Tibial artery (tissue), 4 donors: ENCODE data around the gene BOD1.

Experiments used
- DNase-seq, 2 donors: peaks; one replicate each; pipeline ENCODE4 v3.0.0-alpha.2; 2019
- H3K27ac ChIP-seq, 2 donors: fragments of 200-600 bp; sonication (generic) in 1 of 2; 1 replicate in 1 of 2; 2 replicates in 1 of 2; pipeline ENCODE4 v1.5.1; 2018 to 2019; ENCODE audit warnings: mild to moderate bottlenecking in 1 of 2
- H3K27me3 ChIP-seq, 2 donors: fragments of 200-600 bp; sonication (generic) in 1 of 2; one replicate each; pipeline versions ENCODE4 v1.5.1 to v1.6.0; 2016 to 2019
- H3K36me3 ChIP-seq, 3 donors: fragments of 200-600 bp; sonication (generic) in 2 of 3; one replicate each; pipeline ENCODE4 v1.5.1; 2016 to 2019; ENCODE audit warnings: mild to moderate bottlenecking in 2 of 3
- H3K4me1 ChIP-seq, 4 donors: fragments of 200-600 bp; sonication (generic) in 2 of 4; 1 replicate in 3 of 4; 2 replicates in 1 of 4; pipeline ENCODE4 v1.5.1; 2016 to 2019
- H3K4me3 ChIP-seq, 2 donors: fragments of 200-600 bp; sonication (generic) in 1 of 2; 1 replicate in 1 of 2; 2 replicates in 1 of 2; pipeline ENCODE4 v1.5.1; 2018 to 2019; ENCODE audit warnings: mild to moderate bottlenecking in 2 of 2
- H3K9me3 ChIP-seq, 3 donors: fragments of 200-600 bp; sonication (generic) in 1 of 3; one replicate each; pipeline ENCODE4 v1.5.1; 2016 to 2019
- CTCF ChIP-seq, 2 experiments: fragments of 200-600 bp in 1 of 2; fragments of 450-650 bp in 1 of 2; IDR thresholded peaks; one replicate each; pipeline ENCODE4 v1.5.1; 2017 to 2019; ENCODE audit warnings: antibody characterized with exemption in 2 of 2, mild to moderate bottlenecking in 1 of 2, moderate library complexity in 1 of 2
- intact Hi-C: fragments of 100-400 bp; cut with DNase I; formaldehyde crosslinking; loops from one replicate; pipeline ENCODE4 v1.15.0; 2023; ENCODE audit warnings: low total_unique reads

The BOD1 gene

GRCh38 chr5:173660481-173661280 is 44.2 kb upstream of the BOD1 start:
- Histone ChIP-seq H3K27ac (no peak overlapping the region), H3K4me3 (no peak overlapping the region), H3K27me3 (peaks cover 0 to 3% of the 10 kb centered on the region in 2 donors), H3K36me3 (no peaks in the 10 kb centered on the region), H3K4me1 (no peaks in the 10 kb centered on the region), H3K9me3 (no peaks in the 10 kb centered on the region)
- no peak for DNase-seq
- no peak for TF ChIP-seq CTCF (IDR thresholded peaks at IDR 0.05)
- intact Hi-C loops: no loop called here

- Histone ChIP-seq H3K4me1 (no peaks in the 10 kb centered on the region), H3K27me3 (peaks cover 0 to 3% of the 10 kb centered on the region in 2 donors), H3K27ac (no peak overlapping the region), H3K9me3 (no peaks in the 10 kb centered on the region), H3K4me3 (no peak overlapping the region), H3K36me3 (no peaks in the 10 kb centered on the region)
- intact Hi-C loops: no loop called here
- DNase-seq: no peak
- no peak for TF ChIP-seq CTCF (IDR thresholded peaks at IDR 0.05)
Observed at GRCh38 chr5:173659423-173659822, 43.0 kb upstream of the BOD1 start.

- intact Hi-C loops: no loop called here
- Histone ChIP-seq H3K27me3 (no peaks in the 10 kb centered on the region), H3K9me3 (peaks cover 0 to 10% (median 4%) of the 10 kb centered on the region in 3 donors), H3K4me1 (no peaks in the 10 kb centered on the region), H3K4me3 (no peak overlapping the region), H3K36me3 (no peaks in the 10 kb centered on the region), H3K27ac (no peak overlapping the region)
- DNase-seq: no peak
- TF ChIP-seq CTCF (IDR thresholded peaks at IDR 0.05): no peak
Observed at GRCh38 chr5:173657741-173658356, 41.4 kb upstream of the BOD1 start.

GRCh38 chr5:173655196-173655797 is 38.8 kb upstream of the BOD1 start:
- DNase-seq: no peak
- intact Hi-C loops: no loop called here
- peaks cover 0 to 21% (median 5%) of the 10 kb centered on the region in 3 donors for H3K9me3 ChIP-seq
- no peak for TF ChIP-seq CTCF (IDR thresholded peaks at IDR 0.05)
- H3K27me3 ChIP-seq: no peaks in the 10 kb centered on the region
- H3K4me1 ChIP-seq: no peaks in the 10 kb centered on the region
- no peak overlapping the region for H3K4me3 ChIP-seq
- no peaks in the 10 kb centered on the region for H3K36me3 ChIP-seq
- H3K27ac ChIP-seq: no peak overlapping the region

GRCh38 chr5:173653822-173654523 is 37.5 kb upstream of the BOD1 start:
- intact Hi-C loops: no loop called here
- Histone ChIP-seq H3K4me1 (no peaks in the 10 kb centered on the region), H3K4me3 (no peak overlapping the region), H3K27ac (no peak overlapping the region), H3K9me3 (peaks cover 0 to 21% (median 5%) of the 10 kb centered on the region in 3 donors), H3K36me3 (no peaks in the 10 kb centered on the region), H3K27me3 (no peaks in the 10 kb centered on the region)
- no peak for DNase-seq
- TF ChIP-seq CTCF (IDR thresholded peaks at IDR 0.05): no peak
